Endothelial cell of umbilical vein (primary cell): ENCODE results near the gene OR2T1. TPM values are rescaled to one million over a fixed set of nuclear protein-coding genes. Genes with fewer than 3 reads are reported as not detected.

ENCODE experiments used
- BruUV-seq: library from RNA; stranded (reverse); fragments of 400-500 nt; replicated peaks from 2 replicates; lab custom pipeline; 2021; lab: Mats Ljungman, UMichigan
- CTCF ChIA-PET: fragments of 300-600, 350-600 bp; sonication (Branson Sonifier 250); formaldehyde crosslinking; loops from one replicate; lab custom pipeline; 2021; ENCODE audit warnings: antibody characterized with exemption, inconsistent platforms; lab: Charles Lee
- POLR2A ChIA-PET: fragments of 300-600, 350-600 bp; sonication (Branson Sonifier 250); formaldehyde crosslinking; loops from one replicate; lab custom pipeline; 2021; ENCODE audit warnings: antibody characterized with exemption, inconsistent platforms; lab: Charles Lee
- DNase-seq: peaks from one replicate; pipeline ENCODE4 v3.0.0-alpha.2; 2011; ENCODE audit warnings: low read depth, low spot score
- FAIRE-seq: peaks from 2 replicates; lab custom pipeline; 2011; peaks lifted over from hg19 to GRCh38; lab: Jason Lieb, UNC
- H2AFZ ChIP-seq: 2 replicates; pipeline ENCODE4 v1.6.0; 2012; ENCODE audit warnings: low read depth, low read length, control low read depth, inconsistent platforms
- H3K27ac ChIP-seq: 2 replicates; pipeline ENCODE4 v1.5.1; 2011; ENCODE audit warnings: low read depth, mild to moderate bottlenecking, control low read depth, low read length, moderate library complexity; ENCODE audit not compliant: insufficient read depth
- H3K27me3 ChIP-seq, 2 experiments: 2 replicates each; pipeline versions ENCODE4 v1.6.0 to v1.6.1; 2011; ENCODE audit warnings: low read length in 2 of 2, mixed read lengths in 1 of 2; ENCODE audit not compliant: control insufficient read depth in 2 of 2, insufficient read depth in 2 of 2
- H3K36me3 ChIP-seq, 2 experiments: 2 replicates in 1 of 2; 3 replicates in 1 of 2; pipeline ENCODE4 v1.5.1; 2011; ENCODE audit warnings: low read length in 2 of 2, mild to moderate bottlenecking in 1 of 2, moderate library complexity in 1 of 2; ENCODE audit not compliant: control insufficient read depth in 2 of 2, insufficient read depth in 2 of 2; ENCODE audit errors: extremely low read depth in 1 of 2
- H3K4me1 ChIP-seq: 3 replicates; pipeline ENCODE4 v1.5.1; 2011; ENCODE audit warnings: mild to moderate bottlenecking, low read length; ENCODE audit not compliant: control insufficient read depth, insufficient read depth; ENCODE audit errors: extremely low read depth
- H3K4me2 ChIP-seq: 2 replicates; pipeline ENCODE4 v1.6.1; 2011; ENCODE audit warnings: low read length, control low read depth, mixed read lengths; ENCODE audit not compliant: insufficient read depth
- H3K4me3 ChIP-seq, 3 experiments: fragments of 200-600 bp in 1 of 3; sonication (generic), shearing (Covaris generic) in 1 of 3; replicated peaks in 1 of 3; 2 replicates each; pipeline ENCODE4 v1.5.1; 2011 to 2016; ENCODE audit warnings: control low read depth in 3 of 3, low read length in 3 of 3, mild to moderate bottlenecking in 2 of 3, inconsistent platforms in 1 of 3, low read depth in 1 of 3, moderate library complexity in 1 of 3; ENCODE audit not compliant: insufficient read depth in 1 of 3
- H3K79me2 ChIP-seq: 2 replicates; pipeline ENCODE4 v1.6.0; 2012; ENCODE audit warnings: low read length, inconsistent platforms; ENCODE audit not compliant: control insufficient read depth, insufficient read depth
- H3K9ac ChIP-seq: replicated peaks from 2 replicates; pipeline ENCODE3; 2011; ENCODE audit warnings: low read length, control low read depth; ENCODE audit not compliant: insufficient read depth; ENCODE audit errors: extremely low read depth
- H3K9me1 ChIP-seq: replicated peaks from 3 replicates; pipeline ENCODE4 v1.6.0; 2011; ENCODE audit warnings: mild to moderate bottlenecking, low read length; ENCODE audit not compliant: control insufficient read depth, insufficient read depth; ENCODE audit errors: extremely low read depth
- H3K9me3 ChIP-seq: replicated peaks from 2 replicates; pipeline ENCODE4 v1.5.1; 2012; ENCODE audit warnings: low read length, inconsistent platforms; ENCODE audit not compliant: control insufficient read depth, insufficient read depth
- H4K20me1 ChIP-seq: replicated peaks from 2 replicates; pipeline ENCODE3; 2011; ENCODE audit warnings: mild to moderate bottlenecking, low read length; ENCODE audit not compliant: control insufficient read depth, insufficient read depth; ENCODE audit errors: extremely low read depth
- EZH2 ChIP-seq: IDR thresholded peaks from 2 replicates; pipeline ENCODE4 v1.6.1; 2012; ENCODE audit warnings: borderline replicate concordance, low read depth, mild to moderate bottlenecking, moderate library complexity, low read length, inconsistent platforms; ENCODE audit not compliant: severe bottlenecking
- FOS ChIP-seq: IDR thresholded peaks from 2 replicates; pipeline ENCODE4 v1.6.1; 2011; ENCODE audit warnings: mild to moderate bottlenecking, low read length, moderate library complexity, borderline replicate concordance; ENCODE audit not compliant: insufficient read depth
- GATA2 ChIP-seq: IDR thresholded peaks from 2 replicates; pipeline ENCODE4 v1.7.0; 2011; ENCODE audit warnings: low read depth, mild to moderate bottlenecking, moderate library complexity, mixed read lengths, low read length; ENCODE audit not compliant: insufficient read length, insufficient read depth
- JUN ChIP-seq: IDR thresholded peaks from 2 replicates; pipeline ENCODE4 v1.6.1; 2011; ENCODE audit warnings: borderline replicate concordance, low read depth; ENCODE audit not compliant: insufficient read length, insufficient read depth
- MYC ChIP-seq: IDR thresholded peaks from one replicate; pipeline ENCODE4 v1.6.1; 2011; ENCODE audit warnings: mild to moderate bottlenecking, low read depth, low read length
- POLR2A ChIP-seq: IDR thresholded peaks from 2 replicates; pipeline ENCODE4 v1.6.1; 2012; ENCODE audit warnings: low read depth, mild to moderate bottlenecking, control low read depth, low read length
- POLR2AphosphoS5 ChIP-seq: IDR thresholded peaks from 2 replicates; pipeline ENCODE4 v1.6.1; 2012; ENCODE audit warnings: low read depth, mild to moderate bottlenecking, control low read depth, low read length, moderate library complexity; ENCODE audit not compliant: insufficient read depth
- dilution Hi-C: fragments of 300-500 bp; cut with MboI; formaldehyde crosslinking; loops from one replicate; pipeline ENCODE4 v1.15.0; 2019; ENCODE audit warnings: low sequenced_read_pairs; ENCODE audit not compliant: extremely low pct_ligation_motif_present
- intact Hi-C: fragments of 100-400 bp; cut with micrococcal nuclease; formaldehyde crosslinking; loops from one replicate; pipeline ENCODE4 v1.10.0; 2022
- polyA plus RNA-seq, 4 experiments: library from polyadenylated mRNA; depleted of rRNA in 3 of 4; stranded (reverse) in 3 of 4; unstranded in 1 of 4; fragments of >200 nt; gene quantifications; 2 replicates each; pipeline versions ENCODE4 v1.2.1 to v1.2.3, GENCODE V29; 2011 to 2012; ENCODE audit warnings: missing spikeins in 1 of 4
- total RNA-seq: library from RNA; stranded (reverse); gene quantifications from 2 replicates; pipeline ENCODE4 v1.2.3, GENCODE V29; 2021
- TF ChIP-seq, protein P1 (sequence below), 2 donors: IDR thresholded peaks; 1 replicate in 1 of 2; 2 replicates in 1 of 2; pipeline ENCODE4 v1.5.1; 2011; ENCODE audit warnings: low read length in 2 of 2, mild to moderate bottlenecking in 2 of 2, moderate library complexity in 2 of 2, control low read depth in 1 of 2, inconsistent platforms in 1 of 2, low read depth in 1 of 2; ENCODE audit not compliant: insufficient read depth in 1 of 2; ENCODE audit errors: extremely low read depth in 1 of 2
- TF ChIP-seq, protein P2 (sequence below): IDR thresholded peaks from 2 replicates; pipeline ENCODE4 v1.6.1; 2011; ENCODE audit not compliant: insufficient read depth, insufficient read length

Gene OR2T1
- total and polyA plus RNA-seq, 2 donors (not counting 3 experiments of a cell fraction or from before 2014, with no cell fraction given): not detected

DNA sequence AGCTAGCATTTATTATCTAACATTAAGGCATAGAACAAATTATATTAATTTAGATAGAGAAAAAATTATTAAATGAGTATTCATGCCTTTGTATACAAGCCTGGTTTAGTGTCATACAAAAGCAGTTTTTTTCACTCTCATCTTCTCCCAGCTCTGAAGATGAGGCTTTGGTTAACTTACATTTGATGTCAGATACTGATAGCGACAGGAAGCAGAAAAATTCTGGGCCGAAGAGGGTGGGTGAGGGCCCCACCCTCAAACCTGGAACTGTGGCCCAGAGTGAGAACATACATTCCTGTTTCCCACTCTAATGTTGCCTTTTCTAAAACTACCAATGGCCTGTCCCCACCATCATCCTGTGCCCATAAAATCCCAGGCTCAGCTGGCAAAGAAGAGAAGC is 15.0 kb downstream of the OR2T1 start:
- TF ChIP-seq POLR2A (no peak), EZH2 (no peak), MYC (no peak)
- TF ChIP-seq, protein P1, sequence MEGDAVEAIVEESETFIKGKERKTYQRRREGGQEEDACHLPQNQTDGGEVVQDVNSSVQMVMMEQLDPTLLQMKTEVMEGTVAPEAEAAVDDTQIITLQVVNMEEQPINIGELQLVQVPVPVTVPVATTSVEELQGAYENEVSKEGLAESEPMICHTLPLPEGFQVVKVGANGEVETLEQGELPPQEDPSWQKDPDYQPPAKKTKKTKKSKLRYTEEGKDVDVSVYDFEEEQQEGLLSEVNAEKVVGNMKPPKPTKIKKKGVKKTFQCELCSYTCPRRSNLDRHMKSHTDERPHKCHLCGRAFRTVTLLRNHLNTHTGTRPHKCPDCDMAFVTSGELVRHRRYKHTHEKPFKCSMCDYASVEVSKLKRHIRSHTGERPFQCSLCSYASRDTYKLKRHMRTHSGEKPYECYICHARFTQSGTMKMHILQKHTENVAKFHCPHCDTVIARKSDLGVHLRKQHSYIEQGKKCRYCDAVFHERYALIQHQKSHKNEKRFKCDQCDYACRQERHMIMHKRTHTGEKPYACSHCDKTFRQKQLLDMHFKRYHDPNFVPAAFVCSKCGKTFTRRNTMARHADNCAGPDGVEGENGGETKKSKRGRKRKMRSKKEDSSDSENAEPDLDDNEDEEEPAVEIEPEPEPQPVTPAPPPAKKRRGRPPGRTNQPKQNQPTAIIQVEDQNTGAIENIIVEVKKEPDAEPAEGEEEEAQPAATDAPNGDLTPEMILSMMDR (IDR thresholded peaks at IDR 0.05; ENCODE audit: extremely low read depth in 1 of 2, insufficient read depth in 1 of 2, low read depth in 1 of 2, low read length in 2 of 2): no peak
- peaks cover 2% of the 10 kb centered on the region for H3K9me3 ChIP-seq
- FAIRE-seq (no peak), DNase-seq (no peak)
- no peaks in the 10 kb centered on the region for H3K9me1 ChIP-seq
- no peaks in the 10 kb centered on the region for H3K27me3 ChIP-seq
- no peak overlapping the region for H3K9ac ChIP-seq
- no peaks in the 10 kb centered on the region for H4K20me1 ChIP-seq
- no peaks in the 10 kb centered on the region for H3K4me1 ChIP-seq
- no peak overlapping the region for H2AFZ ChIP-seq
- ChIA-PET POLR2A (no interaction called here), CTCF (no interaction called here)
- no peak overlapping the region for H3K27ac ChIP-seq
- H3K4me3 ChIP-seq: no peak overlapping the region
- BruUV-seq: no TSS peak
- no peaks in the 10 kb centered on the region for H3K36me3 ChIP-seq
- dilution Hi-C loops: no loop called here
- intact Hi-C loops: no loop called here
- no peak overlapping the region for H3K4me2 ChIP-seq
- no peaks in the 10 kb centered on the region for H3K79me2 ChIP-seq

DNA sequence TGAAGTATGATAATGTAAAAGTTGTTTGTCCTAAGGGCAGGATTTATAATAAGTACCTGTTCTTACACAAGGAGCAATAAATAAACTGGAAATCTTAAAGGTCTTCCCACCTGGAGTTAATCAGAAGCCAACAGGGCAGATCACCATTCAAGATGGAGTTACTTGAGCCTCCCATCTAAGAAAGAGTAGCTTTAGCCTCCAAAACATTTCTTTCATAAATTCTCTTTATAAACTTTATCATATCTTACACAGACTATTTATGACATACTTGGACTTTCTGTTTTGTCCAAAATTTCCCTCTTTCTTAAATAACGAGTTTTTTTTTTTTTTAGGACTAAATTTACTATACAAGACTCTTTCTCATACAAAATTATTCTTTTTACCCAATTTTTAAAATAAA is 18.5 kb downstream of the OR2T1 start:
- H3K9me3 ChIP-seq: peaks cover 3% of the 10 kb centered on the region
- FAIRE-seq (no peak), DNase-seq (no peak)
- TF ChIP-seq GATA2 (no peak), POLR2AphosphoS5 (no peak), MYC (no peak), JUN (no peak), POLR2A (no peak), EZH2 (no peak), FOS (no peak)
- TF ChIP-seq, protein P2, sequence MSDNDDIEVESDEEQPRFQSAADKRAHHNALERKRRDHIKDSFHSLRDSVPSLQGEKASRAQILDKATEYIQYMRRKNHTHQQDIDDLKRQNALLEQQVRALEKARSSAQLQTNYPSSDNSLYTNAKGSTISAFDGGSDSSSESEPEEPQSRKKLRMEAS: no peak
- TF ChIP-seq, protein P1 (IDR thresholded peaks at IDR 0.05; ENCODE audit: extremely low read depth in 1 of 2, insufficient read depth in 1 of 2, low read depth in 1 of 2, low read length in 2 of 2): no peak
- H3K4me3 ChIP-seq: no peak overlapping the region
- no peaks in the 10 kb centered on the region for H3K36me3 ChIP-seq
- dilution Hi-C loops (no loop called here), intact Hi-C loops (no loop called here)
- H3K4me2 ChIP-seq: no peak overlapping the region
- H3K4me1 ChIP-seq: no peaks in the 10 kb centered on the region
- H3K9me1 ChIP-seq: no peaks in the 10 kb centered on the region
- no peaks in the 10 kb centered on the region for H4K20me1 ChIP-seq
- H3K27me3 ChIP-seq: no peaks in the 10 kb centered on the region
- CTCF ChIA-PET: no interaction called here
- no peak overlapping the region for H2AFZ ChIP-seq
- no peaks in the 10 kb centered on the region for H3K79me2 ChIP-seq
- H3K9ac ChIP-seq: no peak overlapping the region
- no peak overlapping the region for H3K27ac ChIP-seq
- POLR2A ChIA-PET: no interaction called here
- no TSS peak for BruUV-seq
